Left lung (tissue), 10 donors: ENCODE measurements around the gene TP53TG5. TPM values are rescaled to one million over a fixed set of nuclear protein-coding genes. Genes with fewer than 3 reads are reported as not detected.

Experiments
- ATAC-seq: fragments of 200-7000 bp; cut with Tn5 transposase; one replicate; pipeline ENCODE4 v1.9.1; 2020; ENCODE audit warnings: moderate library complexity
- DNase-seq, 4 donors: peaks; one replicate each; pipeline ENCODE4 v3.0.0-alpha.2; 2013 to 2020
- H3K27ac ChIP-seq, 2 donors: fragments of 200-600 bp; sonication (generic) in 1 of 2; one replicate each; pipeline versions ENCODE4 v1.5.0 to v1.8.0; 2020 to 2021
- H3K27me3 ChIP-seq, 2 donors: fragments of 200-600 bp; sonication (generic) in 1 of 2; one replicate each; pipeline versions ENCODE4 v1.5.0 to v1.8.0; 2020 to 2021
- H3K36me3 ChIP-seq, 2 donors: fragments of 200-600 bp; sonication (generic) in 1 of 2; one replicate each; pipeline versions ENCODE4 v1.5.0 to v1.8.0; 2020 to 2021
- H3K4me1 ChIP-seq, 2 donors: fragments of 200-600 bp; one replicate each; pipeline ENCODE4 v1.8.0; 2021
- H3K4me3 ChIP-seq, 2 donors: fragments of 200-600 bp; sonication (generic) in 1 of 2; one replicate each; pipeline versions ENCODE4 v1.5.0 to v1.8.0; 2020 to 2021; ENCODE audit warnings: mild to moderate bottlenecking in 1 of 2
- H3K9me3 ChIP-seq, 2 donors: fragments of 200-600 bp; sonication (generic) in 1 of 2; one replicate each; pipeline versions ENCODE4 v1.5.0 to v1.8.0; 2020 to 2021
- CTCF ChIP-seq, 2 donors: fragments of 200-600 bp; sonication (generic) in 1 of 2; IDR thresholded peaks; one replicate each; pipeline versions ENCODE4 v1.5.0 to v1.8.0; 2021; ENCODE audit warnings: antibody characterized with exemption in 2 of 2
- intact Hi-C, 2 donors: fragments of 100-400 bp; cut with DNase I; formaldehyde crosslinking; loops; one replicate each; pipeline versions ENCODE4 v1.11.2 to v1.14.2; 2022
- polyA plus RNA-seq, 6 donors: library from polyadenylated mRNA; unstranded; fragments of 120-200 nt; gene quantifications; one replicate each; pipeline ENCODE4 v1.2.1, GENCODE V29; 2013; ENCODE audit not compliant: insufficient read length in 6 of 6
- total RNA-seq, 2 donors: library from RNA; stranded (reverse); fragmentation: NEBNext Ultra II Directional; extraction: Animal tissue kit (Norgen Biotek cat#: 25700); gene quantifications; one replicate each; pipeline ENCODE4 v1.2.1, GENCODE V29; 2021
- donor health status: DM: no; HTN: yes; CAD: no.
- donor health status: DM: no; HTN: no; CAD: no.

TP53TG5 gene
- total and polyA plus RNA-seq, 8 donors, result 0.44 to 2.0 (median 1.6) TPM; not detected in 1

- peaks cover 0 to 52% of the 10 kb centered on the region in 2 donors for H3K36me3 ChIP-seq
- peaks cover 34 to 49% of the 10 kb centered on the region in 2 donors for H3K4me1 ChIP-seq
- peak; percentile 46 for ATAC-seq
- TF ChIP-seq CTCF (IDR thresholded peaks at IDR 0.05), result no peak
- DNase-seq, result peak in 2 of 4 donors; percentile 74 to 76
- intact Hi-C loops, result no loop called here
- H3K27me3 ChIP-seq, result no peaks in the 10 kb centered on the region
- no peak overlapping the region for H3K4me3 ChIP-seq
- no peaks in the 10 kb centered on the region for H3K9me3 ChIP-seq
- H3K27ac ChIP-seq, result peak overlapping the region; percentile 33 to 70
These were observed 40.6 kb downstream of the TP53TG5 start for GRCh38 chr20:45337367-45338120.

- intact Hi-C loops, result no loop called here
- Histone ChIP-seq H3K4me1 (peaks cover 29 to 43% of the 10 kb centered on the region in 2 donors), H3K9me3 (no peaks in the 10 kb centered on the region), H3K4me3 (no peak overlapping the region), H3K27ac (peak overlapping the region; percentile 33 to 70), H3K27me3 (no peaks in the 10 kb centered on the region), H3K36me3 (peaks cover 0 to 60% of the 10 kb centered on the region in 2 donors)
- ATAC-seq (peak; percentile 49), DNase-seq (no peak)
- no peak for TF ChIP-seq CTCF (IDR thresholded peaks at IDR 0.05)
These were observed 41.4 kb downstream of the TP53TG5 start for GRCh38 chr20:45336530-45337366.

GRCh38 chr20:45330476-45330875 lies 47.6 kb downstream of the TP53TG5 start:
- ATAC-seq (no peak), DNase-seq (no peak)
- no peak overlapping the region for H3K4me3 ChIP-seq
- no peaks in the 10 kb centered on the region for H3K9me3 ChIP-seq
- no peak overlapping the region for H3K27ac ChIP-seq
- intact Hi-C loops, result no loop called here
- no peak for TF ChIP-seq CTCF (IDR thresholded peaks at IDR 0.05)
- no peaks in the 10 kb centered on the region for H3K27me3 ChIP-seq
- H3K4me1 ChIP-seq, result no peaks in the 10 kb centered on the region
- H3K36me3 ChIP-seq, result peaks cover 0 to 95% of the 10 kb centered on the region in 2 donors

GRCh38 chr20:45329497-45330319 lies 48.4 kb downstream of the TP53TG5 start:
- no peak for TF ChIP-seq CTCF (IDR thresholded peaks at IDR 0.05)
- Histone ChIP-seq H3K4me1 (no peaks in the 10 kb centered on the region), H3K4me3 (no peak overlapping the region), H3K27ac (no peak overlapping the region), H3K27me3 (no peaks in the 10 kb centered on the region), H3K9me3 (no peaks in the 10 kb centered on the region), H3K36me3 (peaks cover 0 to 95% of the 10 kb centered on the region in 2 donors)
- intact Hi-C loops, result loop anchor here in 1 of 2 donors (10.0 kb wide), 1 partner anchor 445 kb away; no protein-coding TSS in a partner anchor
- peak; percentile 57 for ATAC-seq
- DNase-seq, result no peak
